HFFc6 (cell line): ENCODE data around the gene DSTN. TPM values are rescaled to one million over a fixed set of nuclear protein-coding genes. Genes with fewer than 3 reads are reported as not detected.

ENCODE experiments used
- DNase-seq: peaks from one replicate; pipeline ENCODE4 v3.0.0-alpha.2; 2018
- H3K27ac Mint-ChIP-seq: 2 replicates; pipeline ENCODE4 v1.8.0; 2020; ENCODE audit warnings: mild to moderate bottlenecking, mixed read lengths
- H3K27me3 Mint-ChIP-seq: 2 replicates; pipeline ENCODE4 v1.8.0; 2021; ENCODE audit warnings: mild to moderate bottlenecking, moderate library complexity, mixed read lengths; ENCODE audit not compliant: insufficient read depth
- H3K36me3 Mint-ChIP-seq: 2 replicates; pipeline ENCODE4 v1.8.0; 2021; ENCODE audit warnings: low read depth, mixed read lengths
- H3K4me1 Mint-ChIP-seq: 2 replicates; pipeline ENCODE4 v1.8.0; 2020; ENCODE audit warnings: low read depth, mixed read lengths
- H3K4me3 Mint-ChIP-seq: 2 replicates; pipeline ENCODE4 v1.8.0; 2020; ENCODE audit warnings: mild to moderate bottlenecking, moderate library complexity, mixed read lengths
- H3K9me3 Mint-ChIP-seq: 2 replicates; pipeline ENCODE4 v1.8.0; 2020; ENCODE audit warnings: mild to moderate bottlenecking, mixed read lengths
- CTCF ChIP-seq: fragments of 200-600 bp; sonication (generic); IDR thresholded peaks from 2 replicates; pipeline ENCODE4 v1.5.0; 2021; ENCODE audit warnings: antibody characterized with exemption, mild to moderate bottlenecking
- total RNA-seq, 6 experiments: library from RNA; stranded (reverse); fragmentation: NEBNext Ultra II Directional; extraction: Animal tissue kit (Norgen Biotek cat#: 25700); gene quantifications; 2 replicates in 1 of 6; 3 replicates in 5 of 6; pipeline ENCODE4 v1.2.3, GENCODE V29; 2021

The DSTN gene
- total RNA-seq, 6 experiments from 2014 or later = 497 to 624 (median 521) TPM

GRCh38 chr20:17617212-17617867 is 47.5 kb downstream of the DSTN start:
- DNase-seq = no peak

GRCh38 chr20:17617868-17618672 is 48.2 kb downstream of the DSTN start:
- Mint-ChIP-seq H3K4me3 (no peak overlapping the region), H3K9me3 (no peaks in the 10 kb centered on the region), H3K27me3 (peaks cover 22% of the 10 kb centered on the region), H3K27ac (no peak overlapping the region; the same call in 1 of the 2 replicates), H3K4me1 (no peaks in the 10 kb centered on the region), H3K36me3 (peaks cover 8% of the 10 kb centered on the region)
- no peak for DNase-seq
- peak; percentile 40 for TF ChIP-seq CTCF

More at GRCh38 chr20:17617212-17617867, 47.5 kb downstream of the DSTN start:
- Mint-ChIP-seq H3K4me3 (no peak overlapping the region), H3K9me3 (no peaks in the 10 kb centered on the region), H3K36me3 (peaks cover 8% of the 10 kb centered on the region), H3K27ac (no peak overlapping the region), H3K4me1 (peaks cover 7% of the 10 kb centered on the region), H3K27me3 (peaks cover 29% of the 10 kb centered on the region)
- peak; percentile 76 for TF ChIP-seq CTCF

GRCh38 chr20:17618673-17619013 is 48.8 kb downstream of the DSTN start:
- Mint-ChIP-seq H3K9me3 (no peaks in the 10 kb centered on the region), H3K4me1 (no peaks in the 10 kb centered on the region), H3K27ac (no peak overlapping the region; the same call in 1 of the 2 replicates), H3K27me3 (peaks cover 18% of the 10 kb centered on the region), H3K36me3 (peaks cover 8% of the 10 kb centered on the region), H3K4me3 (no peak overlapping the region)
- no peak for DNase-seq
- TF ChIP-seq CTCF = no peak

- Mint-ChIP-seq H3K4me3 (no peak overlapping the region), H3K36me3 (peaks cover 8% of the 10 kb centered on the region), H3K27ac (no peak overlapping the region), H3K9me3 (no peaks in the 10 kb centered on the region), H3K4me1 (no peaks in the 10 kb centered on the region), H3K27me3 (peaks cover 12% of the 10 kb centered on the region)
- TF ChIP-seq CTCF = no peak
- DNase-seq = no peak
Observed at GRCh38 chr20:17619351-17620093, 49.6 kb downstream of the DSTN start.

GRCh38 chr20:17620371-17621228 is 50.7 kb downstream of the DSTN start:
- H3K27ac Mint-ChIP-seq = no peak overlapping the region
- TF ChIP-seq CTCF = no peak
- DNase-seq = no peak
- peaks cover 4% of the 10 kb centered on the region for H3K27me3 Mint-ChIP-seq
- H3K4me1 Mint-ChIP-seq = no peaks in the 10 kb centered on the region
- no peaks in the 10 kb centered on the region for H3K9me3 Mint-ChIP-seq
- H3K4me3 Mint-ChIP-seq = no peak overlapping the region
- H3K36me3 Mint-ChIP-seq = peaks cover 12% of the 10 kb centered on the region
